ENCODE data around the gene ZNF821. TPM values are rescaled to one million over a fixed set of nuclear protein-coding genes. Genes with fewer than 3 reads are reported as not detected.

ZNF821 gene
- total and polyA plus RNA-seq, 2 donors from 2014 or later, result 7.1 to 10.0 TPM

GRCh38 chr16:71920658-71921057 is 36.7 kb upstream of the ZNF821 start:
- Histone ChIP-seq H3K9me3 (ENCODE audit: control insufficient read depth in 2 of 3, insufficient read depth in 1 of 3, low read length in 3 of 3) (no peaks in the 10 kb centered on the region), H3K9ac (ENCODE audit: low read length in 3 of 3) (no peak overlapping the region), H3K4me1 (ENCODE audit: control insufficient read depth in 2 of 3, insufficient read depth in 2 of 3, low read depth in 1 of 3, low read length in 3 of 3) (peaks cover 0 to 4% (median 3%) of the 10 kb centered on the region in 3 donors), H3K27me3 (ENCODE audit: control insufficient read depth, insufficient read depth, low read length) (no peaks in the 10 kb centered on the region), H3K27ac (ENCODE audit: low read depth in 2 of 2, low read length in 2 of 2) (no peak overlapping the region), H3K4me3 (ENCODE audit: low read length in 3 of 3) (no peak overlapping the region), H3K36me3 (ENCODE audit: control insufficient read depth in 2 of 3, insufficient read depth in 3 of 3, low read length in 3 of 3) (peaks cover 40 to 81% (median 52%) of the 10 kb centered on the region in 3 donors)
- no peak for DNase-seq
- TF ChIP-seq CTCF (IDR thresholded peaks at IDR 0.05; ENCODE audit: borderline replicate concordance, extremely low read depth, insufficient read depth), result no peak
- no peak for FAIRE-seq
- intact Hi-C loops (cut with DNase I), result no loop called here

GRCh38 chr16:71919035-71919434 is 35.1 kb upstream of the ZNF821 start:
- no peaks in the 10 kb centered on the region for H3K9me3 ChIP-seq (ENCODE audit: control insufficient read depth in 2 of 3, insufficient read depth in 1 of 3, low read length in 3 of 3)
- no peak for DNase-seq
- no peak overlapping the region for H3K9ac ChIP-seq (ENCODE audit: low read length in 3 of 3)
- no peak overlapping the region for H3K27ac ChIP-seq (ENCODE audit: low read depth in 2 of 2, low read length in 2 of 2)
- H3K4me1 ChIP-seq (ENCODE audit: control insufficient read depth in 2 of 3, insufficient read depth in 2 of 3, low read depth in 1 of 3, low read length in 3 of 3), result peaks cover 0 to 8% (median 4%) of the 10 kb centered on the region in 3 donors
- peaks cover 40 to 73% (median 46%) of the 10 kb centered on the region in 3 donors for H3K36me3 ChIP-seq (ENCODE audit: control insufficient read depth in 2 of 3, insufficient read depth in 3 of 3, low read length in 3 of 3)
- H3K4me3 ChIP-seq (ENCODE audit: low read length in 3 of 3), result no peak overlapping the region
- intact Hi-C loops (cut with DNase I), result no loop called here
- TF ChIP-seq CTCF (IDR thresholded peaks at IDR 0.05; ENCODE audit: borderline replicate concordance, extremely low read depth, insufficient read depth), result no peak
- H3K27me3 ChIP-seq (ENCODE audit: control insufficient read depth, insufficient read depth, low read length), result no peaks in the 10 kb centered on the region
- FAIRE-seq, result no peak

- Histone ChIP-seq H3K27me3 (ENCODE audit: control insufficient read depth, insufficient read depth, low read length) (no peaks in the 10 kb centered on the region), H3K4me3 (ENCODE audit: low read length in 3 of 3) (no peak overlapping the region), H3K9me3 (ENCODE audit: control insufficient read depth in 2 of 3, insufficient read depth in 1 of 3, low read length in 3 of 3) (no peaks in the 10 kb centered on the region), H3K9ac (ENCODE audit: low read length in 3 of 3) (no peak overlapping the region), H3K27ac (ENCODE audit: low read depth in 2 of 2, low read length in 2 of 2) (no peak overlapping the region), H3K36me3 (ENCODE audit: control insufficient read depth in 2 of 3, insufficient read depth in 3 of 3, low read length in 3 of 3) (peaks cover 36 to 63% (median 37%) of the 10 kb centered on the region in 3 donors), H3K4me1 (ENCODE audit: control insufficient read depth in 2 of 3, insufficient read depth in 2 of 3, low read depth in 1 of 3, low read length in 3 of 3) (peaks cover 0 to 8% (median 4%) of the 10 kb centered on the region in 3 donors)
- FAIRE-seq, result no peak
- intact Hi-C loops (cut with DNase I), result no loop called here
- DNase-seq, result no peak
- no peak for TF ChIP-seq CTCF (IDR thresholded peaks at IDR 0.05; ENCODE audit: borderline replicate concordance, extremely low read depth, insufficient read depth)
Measured at GRCh38 chr16:71917900-71918299, 33.9 kb upstream of the ZNF821 start.

- Histone ChIP-seq H3K9ac (ENCODE audit: low read length in 3 of 3) (no peak overlapping the region), H3K9me3 (ENCODE audit: control insufficient read depth in 2 of 3, insufficient read depth in 1 of 3, low read length in 3 of 3) (no peaks in the 10 kb centered on the region), H3K4me1 (ENCODE audit: control insufficient read depth in 2 of 3, insufficient read depth in 2 of 3, low read depth in 1 of 3, low read length in 3 of 3) (peaks cover 0 to 8% (median 4%) of the 10 kb centered on the region in 3 donors), H3K27ac (ENCODE audit: low read depth in 2 of 2, low read length in 2 of 2) (no peak overlapping the region), H3K4me3 (ENCODE audit: low read length in 3 of 3) (no peak overlapping the region), H3K27me3 (ENCODE audit: control insufficient read depth, insufficient read depth, low read length) (no peaks in the 10 kb centered on the region), H3K36me3 (ENCODE audit: control insufficient read depth in 2 of 3, insufficient read depth in 3 of 3, low read length in 3 of 3) (peaks cover 27 to 49% (median 28%) of the 10 kb centered on the region in 3 donors)
- no peak for FAIRE-seq
- DNase-seq, result no peak
- intact Hi-C loops (cut with DNase I), result no loop called here
- no peak for TF ChIP-seq CTCF (IDR thresholded peaks at IDR 0.05; ENCODE audit: borderline replicate concordance, extremely low read depth, insufficient read depth)
Measured at GRCh38 chr16:71916397-71916920, 32.5 kb upstream of the ZNF821 start.

Measured in kidney (tissue), 14 donors.